A549 (cell line): ENCODE data around the gene TUBGCP6. TPM values are rescaled to one million over a fixed set of nuclear protein-coding genes. Genes with fewer than 3 reads are reported as not detected.

Experiments
- ATAC-seq, 2 experiments: fragments of 200-7000 bp in 1 of 2; fragments of >200 bp in 1 of 2; cut with Nextera tagmentation in 1 of 2; cut with Tn5 transposase in 1 of 2; 3 replicates each; pipeline versions ENCODE4 v1.8.0 to v1.9.1; 2018 to 2020; ENCODE audit warnings: mild to moderate bottlenecking in 1 of 2, moderate library complexity in 1 of 2
- CTCF ChIA-PET: fragments of 300-600 bp; sonication (Branson Sonifier 250); formaldehyde crosslinking; extraction: SDS; loops from one replicate; lab custom pipeline; 2021; ENCODE audit warnings: antibody characterized with exemption, inconsistent platforms; lab: Yijun Ruan, JAX
- POLR2A ChIA-PET: fragments of 350-600 bp; formaldehyde crosslinking; extraction: SDS; loops from one replicate; lab custom pipeline; 2021; ENCODE audit warnings: antibody characterized with exemption, inconsistent platforms; lab: Yijun Ruan, JAX
- DNase-seq, 2 experiments: peaks; one replicate each; pipeline versions ENCODE4 v3.0.0 to v3.0.0-alpha.2; 2011 to 2016; ENCODE audit warnings: low read depth in 1 of 2, low spot score in 1 of 2
- FAIRE-seq: peaks from 2 replicates; lab custom pipeline; 2011; peaks lifted over from hg19 to GRCh38; lab: Jason Lieb, UNC
- H3K27ac ChIP-seq, 2 experiments: fragments of >200 bp; sonication (Bioruptor Twin); formaldehyde crosslinking; 3 replicates each; pipeline ENCODE4 v1.5.1; 2016 to 2017
- H3K4me1 ChIP-seq: fragments of >200 bp; sonication (Bioruptor Twin); formaldehyde crosslinking; 3 replicates; pipeline ENCODE4 v1.6.1; 2016
- H3K4me2 ChIP-seq: fragments of >200 bp; sonication (Bioruptor Twin); formaldehyde crosslinking; 3 replicates; pipeline ENCODE4 v1.6.1; 2016
- H3K4me3 ChIP-seq: fragments of >200 bp; sonication (Bioruptor Twin); formaldehyde crosslinking; 3 replicates; pipeline ENCODE4 v1.5.1; 2016
- H3K9me3 ChIP-seq: fragments of >200 bp; sonication (Bioruptor Twin); formaldehyde crosslinking; 3 replicates; pipeline ENCODE4 v1.6.1; 2016
- CBX8 ChIP-seq: fragments of 200-600 bp; sonication (generic); IDR thresholded peaks from 2 replicates; pipeline ENCODE4 v1.6.1; 2016
- CHD4 ChIP-seq: fragments of 200-600 bp; sonication (generic); IDR thresholded peaks from 2 replicates; pipeline ENCODE4 v1.6.1; 2016; ENCODE audit warnings: antibody characterized with exemption, mild to moderate bottlenecking, borderline replicate concordance
- CTCF ChIP-seq: fragments of >200 bp; sonication (Bioruptor Twin); formaldehyde crosslinking; IDR thresholded peaks from 3 replicates; pipeline ENCODE4 v1.5.1; 2016
- E2F6 ChIP-seq: IDR thresholded peaks from 2 replicates; pipeline ENCODE4 v1.6.1; 2012; ENCODE audit warnings: low read depth, borderline replicate concordance
- EHF ChIP-seq: fragments of 250-450 bp; sonication (Bioruptor Pico); IDR thresholded peaks from 2 replicates; pipeline ENCODE4 v1.5.0; 2020; ENCODE audit warnings: mild to moderate bottlenecking
- EP300 ChIP-seq, 2 experiments: fragments of >200 bp; sonication (Bioruptor Twin); formaldehyde crosslinking; IDR thresholded peaks; 2 replicates in 1 of 2; 3 replicates in 1 of 2; pipeline ENCODE4 v1.6.1; 2016 to 2017
- ESRRA ChIP-seq: fragments of 150-350 bp; IDR thresholded peaks from 2 replicates; pipeline ENCODE4 v1.6.1; 2014; ENCODE audit warnings: mild to moderate bottlenecking, low read length, borderline replicate concordance
- HOXB13 ChIP-seq: fragments of 250-450 bp; sonication (Bioruptor Pico); IDR thresholded peaks from 2 replicates; pipeline ENCODE4 v1.5.0; 2020; ENCODE audit warnings: low read depth, mild to moderate bottlenecking, moderate library complexity
- JUN ChIP-seq, 2 experiments: fragments of >200 bp; sonication (Bioruptor Twin); formaldehyde crosslinking; IDR thresholded peaks; 2 replicates in 1 of 2; 3 replicates in 1 of 2; pipeline ENCODE4 v1.6.1; 2016 to 2017
- MAFK ChIP-seq: fragments of 450-650 bp; IDR thresholded peaks from 2 replicates; pipeline ENCODE4 v1.6.1; 2014; ENCODE audit not compliant: partially characterized antibody
- MAX ChIP-seq: IDR thresholded peaks from 2 replicates; pipeline ENCODE4 v1.6.1; 2012
- MAZ ChIP-seq: fragments of 150-350 bp; IDR thresholded peaks from 2 replicates; pipeline ENCODE4 v1.6.1; 2014; ENCODE audit warnings: antibody characterized with exemption, low read depth, low read length, borderline replicate concordance
- PHF8 ChIP-seq: fragments of 200-600 bp; sonication (generic); IDR thresholded peaks from 2 replicates; pipeline ENCODE4 v1.6.1; 2016; ENCODE audit warnings: low read depth, mild to moderate bottlenecking, antibody characterized with exemption, moderate library complexity, borderline replicate concordance
- RAD21 ChIP-seq, 2 experiments: fragments of >200 bp in 1 of 2; sonication (Bioruptor Twin) in 1 of 2; formaldehyde crosslinking in 1 of 2; IDR thresholded peaks in 1 of 2; conservative IDR thresholded peaks in 1 of 2; 2 replicates in 1 of 2; 3 replicates in 1 of 2; pipeline ENCODE4 v1.6.1; 2012 to 2018; ENCODE audit warnings: inconsistent platforms in 1 of 2
- RARB ChIP-seq: fragments of 250-450 bp; sonication (Bioruptor Pico); IDR thresholded peaks from 2 replicates; pipeline ENCODE4 v1.8.0; 2021; ENCODE audit warnings: mild to moderate bottlenecking, moderate library complexity
- RFX5 ChIP-seq: fragments of 450-650 bp; IDR thresholded peaks from 2 replicates; pipeline ENCODE4 v1.7.1; 2014; ENCODE audit warnings: antibody characterized with exemption, mild to moderate bottlenecking, moderate library complexity
- SMC3 ChIP-seq: fragments of >200 bp; sonication (Bioruptor Twin); formaldehyde crosslinking; IDR thresholded peaks from 3 replicates; pipeline ENCODE4 v1.6.1; 2018; ENCODE audit warnings: inconsistent platforms
- TFCP2L1 ChIP-seq: fragments of 250-450 bp; sonication (Bioruptor Pico); IDR thresholded peaks from 2 replicates; pipeline ENCODE4 v1.5.0; 2021; ENCODE audit warnings: mild to moderate bottlenecking
- TP53 ChIP-seq: fragments of 250-450 bp; sonication (Bioruptor Pico); IDR thresholded peaks from 2 replicates; pipeline ENCODE4 v1.5.0; 2021; ENCODE audit warnings: mild to moderate bottlenecking, moderate library complexity
- ZSCAN20 ChIP-seq: fragments of 250-450 bp; sonication (Bioruptor Pico); IDR thresholded peaks from 2 replicates; pipeline ENCODE4 v1.8.0; 2022; ENCODE audit warnings: mild to moderate bottlenecking, moderate library complexity
- WGBS: methylation state at CpG from one replicate; pipeline ENCODE4 v1.1.6; 2017; ENCODE audit errors: missing lambda C conversion rate; 5-methylcytosine and 5-hydroxymethylcytosine counted together
- polyA plus RNA-seq, 4 experiments: library from polyadenylated mRNA; depleted of rRNA in 3 of 4; stranded (reverse); fragments of >200 nt; fragmentation: RNase III in 1 of 4; extraction: RNeasy Plus Mini Kit Qiagen cat#74134 plus additional on column Dnase treatment in 1 of 4; gene quantifications; 2 replicates in 3 of 4; 3 replicates in 1 of 4; pipeline ENCODE4 v1.2.3, GENCODE V29; 2011 to 2017

Gene TUBGCP6
- polyA plus RNA-seq, 2 of the 4 experiments (the other 2 are of a cell fraction): 6.5 to 14.2 TPM

- H3K4me2 ChIP-seq: no peak overlapping the region
- no peak for TF ChIP-seq JUN (IDR thresholded peaks at IDR 0.05)
- TF ChIP-seq EP300 (IDR thresholded peaks at IDR 0.05): no peak
- no peak for TF ChIP-seq TP53
- no peak for TF ChIP-seq MAZ
- TF ChIP-seq CHD4: no peak
- no peak for TF ChIP-seq CBX8
- 86% methylated on average over 8 of the region's 9 CpGs for whole genome bisulfite sequencing
- no peak for DNase-seq
- H3K4me3 ChIP-seq: no peak overlapping the region
- H3K27ac ChIP-seq: no peak overlapping the region
- no peaks in the 10 kb centered on the region for H3K9me3 ChIP-seq
- H3K4me1 ChIP-seq: peaks cover 14% of the 10 kb centered on the region; the same call in 2 of the 3 replicates
- ChIA-PET CTCF (interaction anchor here (2.4 to 3.2 kb wide), 2 partner anchors 11 to 91 kb away, joined by 10 to 29 read pairs; no protein-coding TSS in a partner anchor), POLR2A (no interaction called here)
- ATAC-seq: no peak
- FAIRE-seq: no peak
Observed at GRCh38 chr22:50238755-50239154, 6.1 kb downstream of the TUBGCP6 start.

GRCh38 chr22:50236731-50237409, 8.0 kb downstream of the TUBGCP6 start:
- 59% methylated on average over 11 of the region's 11 CpGs for WGBS
- Histone ChIP-seq H3K4me2 (no peak overlapping the region), H3K27ac (no peak overlapping the region), H3K4me3 (no peak overlapping the region), H3K4me1 (peaks cover 7% of the 10 kb centered on the region; the same call in 2 of the 3 replicates), H3K9me3 (no peaks in the 10 kb centered on the region)
- CTCF ChIA-PET: interaction anchor here (0.5 to 2.7 kb wide), 11 partner anchors 9 to 306 kb away, joined by 3 to 25 read pairs (median 4); partner anchors contain the start of gene HDAC10
- FAIRE-seq (no peak), ATAC-seq (peak; percentile 69 to 70; a peak in 4 of 6 replicates), DNase-seq (peak; percentile 25 to 36)
- POLR2A ChIA-PET: no interaction called here
- TF ChIP-seq MAFK: peak; percentile 37
- TF ChIP-seq RAD21 (conservative IDR thresholded peaks at IDR 0.05 in 1 of 2, IDR thresholded peaks at IDR 0.05 in 1 of 2): peak; percentile 24 to 27; a peak in 1 of 5 replicates
- TF ChIP-seq TFCP2L1 (CRISPR knock-in tag): no peak
- no peak for TF ChIP-seq CHD4
- no peak for TF ChIP-seq MAX
- TF ChIP-seq CTCF: peak; percentile 36; the same call in 2 of the 3 replicates

GRCh38 chr22:50233223-50233622, 11.6 kb downstream of the TUBGCP6 start:
- TF ChIP-seq E2F6 (no peak), PHF8 (no peak), TFCP2L1 (CRISPR knock-in tag) (no peak), SMC3 (no peak), RARB (no peak), RFX5 (no peak), HOXB13 (CRISPR knock-in tag) (no peak), EHF (no peak), CTCF (no peak), ZSCAN20 (CRISPR knock-in tag) (no peak), JUN (IDR thresholded peaks at IDR 0.05) (no peak), ESRRA (no peak)
- Histone ChIP-seq H3K4me2 (no peak overlapping the region), H3K9me3 (no peaks in the 10 kb centered on the region), H3K27ac (no peak overlapping the region), H3K4me3 (no peak overlapping the region), H3K4me1 (no peaks in the 10 kb centered on the region)
- FAIRE-seq: no peak
- POLR2A ChIA-PET: no interaction called here
- CTCF ChIA-PET: interaction anchor here (1.1 to 3.9 kb wide), 3 partner anchors 8 to 112 kb away, joined by 3 to 19 read pairs (median 4); no protein-coding TSS in a partner anchor
- WGBS: 92% methylated on average over 5 of the region's 18 CpGs
- no peak for DNase-seq
- no peak for ATAC-seq
